H1 (cell line): ENCODE data around the gene DKKL1. TPM values are rescaled to one million over a fixed set of nuclear protein-coding genes. Genes with fewer than 3 reads are reported as not detected.

Experiments
- CTCF ChIA-PET: fragments of 300-600 bp; sonication (Branson Sonifier 250); formaldehyde crosslinking; loops from one replicate; lab custom pipeline; 2021; ENCODE audit not compliant: partially characterized antibody; lab: Charles Lee
- POLR2A ChIA-PET: fragments of 300-600 bp; sonication (Branson Sonifier 250); formaldehyde crosslinking; loops from one replicate; lab custom pipeline; 2021; ENCODE audit warnings: inconsistent platforms; ENCODE audit not compliant: partially characterized antibody; lab: Charles Lee
- DNase-seq, 2 experiments: peaks; one replicate each; pipeline versions ENCODE4 v3.0.0 to v3.0.0-alpha.2; 2010 to 2022; ENCODE audit warnings: low spot score in 2 of 2, low read depth in 1 of 2, mixed read lengths in 1 of 2
- FAIRE-seq: peaks from 2 replicates; lab custom pipeline; 2011; peaks lifted over from hg19 to GRCh38; lab: Jason Lieb, UNC
- H2AFZ ChIP-seq: 2 replicates; pipeline ENCODE4 v1.8.1; 2012; ENCODE audit warnings: low read length, inconsistent platforms
- H2AK5ac ChIP-seq: 2 replicates; pipeline ENCODE4 v1.6.1; 2013; ENCODE audit warnings: low read depth, low read length
- H2BK120ac ChIP-seq: replicated peaks from 2 replicates; pipeline ENCODE3; 2013; ENCODE audit warnings: low read depth, low read length, inconsistent platforms
- H2BK12ac ChIP-seq: 2 replicates; pipeline ENCODE4 v1.6.1; 2013; ENCODE audit warnings: low read depth, low read length
- H2BK15ac ChIP-seq: 2 replicates; pipeline ENCODE4 v1.6.1; 2013; ENCODE audit warnings: low read length
- H2BK20ac ChIP-seq: 2 replicates; pipeline ENCODE4 v1.6.1; 2013; ENCODE audit warnings: low read length
- H2BK5ac ChIP-seq: 2 replicates; pipeline ENCODE4 v1.6.1; 2013; ENCODE audit warnings: low read depth, low read length
- H3K14ac ChIP-seq: 2 replicates; pipeline ENCODE4 v1.6.1; 2013; ENCODE audit warnings: inconsistent platforms; ENCODE audit not compliant: insufficient read length
- H3K18ac ChIP-seq: 2 replicates; pipeline ENCODE4 v1.6.1; 2013; ENCODE audit warnings: low read length; ENCODE audit errors: extremely low read depth
- H3K23ac ChIP-seq: 2 replicates; pipeline ENCODE4 v1.6.1; 2013; ENCODE audit warnings: inconsistent platforms; ENCODE audit not compliant: insufficient read length
- H3K23me2 ChIP-seq: 2 replicates; pipeline ENCODE4 v1.6.1; 2013; ENCODE audit warnings: low read depth, low read length
- H3K27ac ChIP-seq: 2 replicates; pipeline ENCODE4 v1.6.1; 2011; ENCODE audit warnings: low read depth, low read length, inconsistent platforms
- H3K27me3 ChIP-seq, 4 experiments: replicated peaks in 1 of 4; 1 replicate in 1 of 4; 2 replicates in 3 of 4; pipeline versions ENCODE4 v1.6.1 to v1.8.1; 2011 to 2013; ENCODE audit warnings: low read length in 3 of 4, mild to moderate bottlenecking in 3 of 4, inconsistent platforms in 2 of 4, mixed read lengths in 2 of 4, moderate library complexity in 1 of 4; ENCODE audit not compliant: control insufficient read depth in 3 of 4, insufficient read depth in 3 of 4; ENCODE audit errors: extremely low read depth in 1 of 4
- H3K36me3 ChIP-seq, 4 experiments: 2 replicates each; pipeline versions ENCODE4 v1.6.1 to v1.8.1; 2011 to 2013; ENCODE audit warnings: mild to moderate bottlenecking in 4 of 4, low read length in 3 of 4, moderate library complexity in 2 of 4, control low read depth in 1 of 4, inconsistent platforms in 1 of 4; ENCODE audit not compliant: insufficient read depth in 4 of 4, control insufficient read depth in 2 of 4
- H3K4ac ChIP-seq: replicated peaks from 2 replicates; pipeline ENCODE3; 2013; ENCODE audit warnings: low read length, low read depth, mixed read lengths, inconsistent platforms; ENCODE audit not compliant: insufficient read length
- H3K4me1 ChIP-seq, 4 experiments: replicated peaks in 1 of 4; 1 replicate in 1 of 4; 2 replicates in 3 of 4; pipeline versions ENCODE4 v1.6.1 to v1.8.1; 2011 to 2013; ENCODE audit warnings: low read length in 3 of 4, inconsistent platforms in 2 of 4, mixed read lengths in 1 of 4; ENCODE audit not compliant: insufficient read depth in 4 of 4, control insufficient read depth in 3 of 4
- H3K4me2 ChIP-seq, 2 experiments: 2 replicates each; pipeline versions ENCODE4 v1.6.1 to v1.8.1; 2011 to 2013; ENCODE audit warnings: low read depth in 2 of 2, low read length in 2 of 2, control low read depth in 1 of 2, inconsistent platforms in 1 of 2, mild to moderate bottlenecking in 1 of 2; ENCODE audit not compliant: insufficient read depth in 1 of 2
- H3K4me3 ChIP-seq, 4 experiments: fragments of 200-600, 300-600 bp in 1 of 4; sonication (generic), shearing (Covaris generic), sonication (Bioruptor Twin) in 1 of 4; 2 replicates each; pipeline versions ENCODE4 v1.5.1 to v1.8.1; 2011 to 2016; ENCODE audit warnings: low read length in 4 of 4, low read depth in 3 of 4, control low read depth in 2 of 4, inconsistent platforms in 2 of 4, mild to moderate bottlenecking in 2 of 4, mixed read lengths in 1 of 4, moderate library complexity in 1 of 4; ENCODE audit not compliant: insufficient read depth in 2 of 4; ENCODE audit errors: extremely low read depth in 1 of 4
- H3K56ac ChIP-seq: replicated peaks from 2 replicates; pipeline ENCODE3; 2013; ENCODE audit warnings: low read depth, mild to moderate bottlenecking, mixed read lengths, low read length, inconsistent platforms; ENCODE audit not compliant: insufficient read length
- H3K79me1 ChIP-seq: 2 replicates; pipeline ENCODE4 v1.6.1; 2013; ENCODE audit warnings: low read depth, low read length, control low read depth
- H3K79me2 ChIP-seq, 2 experiments: 2 replicates each; pipeline versions ENCODE4 v1.6.1 to v1.8.1; 2012 to 2013; ENCODE audit warnings: low read length in 2 of 2, mild to moderate bottlenecking in 2 of 2, inconsistent platforms in 1 of 2; ENCODE audit not compliant: insufficient read depth in 2 of 2, control insufficient read depth in 1 of 2
- H3K9ac ChIP-seq, 4 experiments: replicated peaks in 1 of 4; 1 replicate in 1 of 4; 2 replicates in 3 of 4; pipeline versions ENCODE4 v1.6.1 to v1.8.1; 2011 to 2013; ENCODE audit warnings: low read depth in 3 of 4, low read length in 3 of 4, control low read depth in 2 of 4, mild to moderate bottlenecking in 2 of 4, moderate library complexity in 2 of 4, inconsistent platforms in 1 of 4; ENCODE audit errors: extremely low read depth in 1 of 4
- H3K9me3 ChIP-seq, 2 experiments: 2 replicates each; pipeline versions ENCODE4 v1.6.1 to v1.8.1; 2012 to 2013; ENCODE audit warnings: mild to moderate bottlenecking in 2 of 2, moderate library complexity in 2 of 2, control low read depth in 1 of 2, inconsistent platforms in 1 of 2, low read depth in 1 of 2, low read length in 1 of 2, mixed read lengths in 1 of 2; ENCODE audit not compliant: insufficient read depth in 2 of 2
- H4K20me1 ChIP-seq, 2 experiments: replicated peaks in 1 of 2; 2 replicates each; pipeline versions ENCODE3 to v1.8.1; 2011 to 2013; ENCODE audit warnings: inconsistent platforms in 2 of 2, low read length in 2 of 2, mild to moderate bottlenecking in 1 of 2; ENCODE audit not compliant: insufficient read depth in 2 of 2, control insufficient read depth in 1 of 2
- H4K5ac ChIP-seq: 2 replicates; pipeline ENCODE4 v1.6.1; 2013; ENCODE audit warnings: low read length, low read depth, mixed read lengths, inconsistent platforms; ENCODE audit not compliant: insufficient read length
- H4K8ac ChIP-seq: 2 replicates; pipeline ENCODE4 v1.8.0; 2013; ENCODE audit warnings: mild to moderate bottlenecking, moderate library complexity, low read length, inconsistent platforms; ENCODE audit not compliant: insufficient read depth; ENCODE audit errors: extremely low read depth
- H4K91ac ChIP-seq: replicated peaks from 2 replicates; pipeline ENCODE3; 2013; ENCODE audit warnings: low read length, mixed read lengths, inconsistent platforms; ENCODE audit not compliant: insufficient read length
- ASH2L ChIP-seq: fragments of 200-600, 300-600 bp; sonication (generic); IDR thresholded peaks from one replicate; pipeline ENCODE4 v1.7.1; 2017; ENCODE audit warnings: low read length
- CBX8 ChIP-seq: fragments of 300-800, 300-1000 bp; sonication (generic); IDR thresholded peaks from 2 replicates; pipeline ENCODE4 v1.7.1; 2016; ENCODE audit warnings: low read depth, low read length, borderline replicate concordance
- EGR1 ChIP-seq: IDR thresholded peaks from 2 replicates; pipeline ENCODE4 v1.6.1; 2011; ENCODE audit warnings: low read depth, low read length, borderline replicate concordance
- HDAC6 ChIP-seq: IDR thresholded peaks from one replicate; pipeline ENCODE4 v1.7.1; 2012; ENCODE audit warnings: low read depth, mild to moderate bottlenecking, inconsistent platforms, low read length, moderate library complexity
- RAD21 ChIP-seq, 2 experiments: IDR thresholded peaks in 1 of 2; conservative IDR thresholded peaks in 1 of 2; 2 replicates each; pipeline ENCODE4 v1.6.1; 2011; ENCODE audit warnings: low read depth in 2 of 2, low read length in 2 of 2, improper control_type of control experiment in 1 of 2, inconsistent platforms in 1 of 2, mild to moderate bottlenecking in 1 of 2, moderate library complexity in 1 of 2
- SIX5 ChIP-seq: IDR thresholded peaks from 2 replicates; pipeline ENCODE4 v1.6.1; 2011; ENCODE audit warnings: mild to moderate bottlenecking, low read depth, low read length
- TCF12 ChIP-seq: IDR thresholded peaks from 2 replicates; pipeline ENCODE4 v1.6.1; 2011; ENCODE audit warnings: low read depth, mild to moderate bottlenecking, low read length
- WGBS, 2 experiments: shearing (Covaris generic) in 1 of 2; methylation state at CpG; one replicate each; pipeline versions ENCODE4 v1.1.6 to v1.1.7; 2013 to 2015; ENCODE audit warnings: low lambda C conversion rate in 2 of 2, mixed read lengths in 2 of 2, inconsistent platforms in 1 of 2, low coverage in 1 of 2, missing lambda C conversion rate in 1 of 2; ENCODE audit not compliant: insufficient replicate concordance in 2 of 2, insufficient coverage in 1 of 2, insufficient read length in 1 of 2; ENCODE audit errors: extremely low coverage in 1 of 2, missing lambda C conversion rate in 1 of 2; 5-methylcytosine and 5-hydroxymethylcytosine counted together
- polyA plus RNA-seq, 7 experiments: library from polyadenylated mRNA; depleted of rRNA in 3 of 7; stranded (reverse) in 5 of 7; unstranded in 2 of 7; fragments of >200 nt in 5 of 7; fragments of 200-250 nt in 2 of 7; gene quantifications; 1 replicate in 5 of 7; 2 replicates in 1 of 7; 4 replicates in 1 of 7; pipeline versions ENCODE4 v1.2.1 to v1.2.3, GENCODE V29; 2011 to 2013; ENCODE audit warnings: missing spikeins in 2 of 7, mixed read lengths in 2 of 7
- total RNA-seq: library from RNA; stranded (reverse); fragmentation: NEBNext Ultra II Directional; extraction: Animal tissue kit (Norgen Biotek cat#: 25700); gene quantifications from 2 replicates; pipeline ENCODE4 v1.2.1, GENCODE V29; 2021
- TF ChIP-seq, protein P1 (sequence below), 3 experiments: IDR thresholded peaks; 1 replicate in 2 of 3; 2 replicates in 1 of 3; pipeline versions ENCODE4 v1.5.1 to v1.6.1; 2011; ENCODE audit warnings: low read length in 3 of 3, mild to moderate bottlenecking in 3 of 3, inconsistent platforms in 2 of 3, low read depth in 1 of 3, moderate library complexity in 1 of 3; ENCODE audit not compliant: insufficient read depth in 1 of 3; ENCODE audit errors: control extremely low read depth in 1 of 3

The DKKL1 gene
- total and polyA plus RNA-seq, 2 of the 8 experiments (the other 6 are each of a cell fraction or from before 2014, with no cell fraction given), result 2.6 to 6.8 TPM

DNA sequence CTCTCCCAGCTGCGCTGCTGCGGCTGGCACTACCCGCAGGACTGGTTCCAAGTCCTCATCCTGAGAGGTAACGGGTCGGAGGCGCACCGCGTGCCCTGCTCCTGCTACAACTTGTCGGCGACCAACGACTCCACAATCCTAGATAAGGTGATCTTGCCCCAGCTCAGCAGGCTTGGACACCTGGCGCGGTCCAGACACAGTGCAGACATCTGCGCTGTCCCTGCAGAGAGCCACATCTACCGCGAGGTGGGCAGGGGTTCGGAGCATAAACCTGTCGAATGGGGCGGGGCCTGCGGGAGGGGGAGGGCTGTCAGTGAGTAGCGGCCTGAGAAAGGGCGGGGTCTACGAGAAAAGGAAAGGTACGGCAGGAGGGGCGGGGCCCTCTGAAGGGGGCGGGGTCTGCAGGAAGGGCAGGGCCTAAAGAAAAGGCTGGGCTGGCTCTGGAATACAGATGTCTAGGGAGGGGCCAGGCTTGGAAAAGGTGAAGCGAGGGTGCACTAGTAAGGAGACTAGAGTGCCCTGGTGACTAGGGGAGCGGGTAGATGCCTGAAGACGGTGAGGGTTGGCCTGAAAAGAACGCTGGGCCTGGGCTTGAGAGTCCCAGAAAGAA lies 24.9 kb upstream of the DKKL1 start:
- Histone ChIP-seq H3K23me2 (peaks cover 13% of the 10 kb centered on the region), H2BK120ac (no peak overlapping the region), H2BK20ac (no peak overlapping the region), H4K8ac (no peak overlapping the region; the same call in none of the 2 replicates), H2BK15ac (no peak overlapping the region), H3K4me2 (peak overlapping the region; percentile 88 to 99), H3K27me3 (peaks cover 0 to 10% (median 3%) of the 10 kb centered on the region in 4 experiments; a peak in 4 of 7 replicates), H3K4ac (no peak overlapping the region), H2BK12ac (no peak overlapping the region), H3K9ac (peak overlapping the region in 2 of 4 experiments; percentile 41 to 45; a peak in 3 of 7 replicates), H2AFZ (no peak overlapping the region), H3K23ac (no peak overlapping the region), H4K5ac (peak overlapping the region; percentile 64), H4K91ac (no peak overlapping the region), H3K18ac (peak overlapping the region; percentile 80; the same call in 1 of the 2 replicates), H3K79me2 (no peaks in the 10 kb centered on the region), H3K27ac (peak overlapping the region; percentile 49; the same call in 1 of the 2 replicates), H3K79me1 (no peaks in the 10 kb centered on the region), H3K36me3 (peaks cover 22 to 32% (median 24%) of the 10 kb centered on the region in 4 experiments; a peak in 7 of 8 replicates), H3K4me3 (peak overlapping the region; percentile 13 to 59 (median 50); a peak in 7 of 8 replicates), H3K9me3 (no peaks in the 10 kb centered on the region), H3K4me1 (peaks cover 0 to 17% (median 10%) of the 10 kb centered on the region in 4 experiments; a peak in 6 of 7 replicates), H2BK5ac (peak overlapping the region; percentile 66; the same call in 1 of the 2 replicates), H3K14ac (no peak overlapping the region), H4K20me1 (peaks cover 9 to 22% of the 10 kb centered on the region in 2 experiments), H3K56ac (no peak overlapping the region), H2AK5ac (no peak overlapping the region)
- CTCF ChIA-PET, result interaction anchor here (0.8 to 2.5 kb wide), 7 partner anchors 9 to 192 kb away, joined by 3 to 9 read pairs (median 6); no protein-coding TSS in a partner anchor
- WGBS, 2 experiments, result 3% methylated on average over 24 of the region's 30 CpGs; no CpG with 5 or more reads in 1 of the 2 experiments
- FAIRE-seq, result no peak
- DNase-seq, result peak; percentile 90 to 99
- POLR2A ChIA-PET, result interaction anchor here (0.6 to 6.9 kb wide), 34 partner anchors 8 to 710 kb away, joined by 3 to 63 read pairs (median 4); partner anchors contain the start of genes DKKL1, LIN7B, NOSIP and PIH1D1
- TF ChIP-seq EGR1 (no peak), RAD21 (IDR thresholded peaks at IDR 0.05 in 1 of 2, conservative IDR thresholded peaks at IDR 0.05 in 1 of 2; ENCODE audit: low read depth in 2 of 2, low read length in 2 of 2) (peak in 1 of 2 experiments; percentile 20; a peak in 1 of 4 replicates), CBX8 (no peak), SIX5 (no peak), ASH2L (no peak), TCF12 (no peak), HDAC6 (no peak)
- TF ChIP-seq, protein P1, sequence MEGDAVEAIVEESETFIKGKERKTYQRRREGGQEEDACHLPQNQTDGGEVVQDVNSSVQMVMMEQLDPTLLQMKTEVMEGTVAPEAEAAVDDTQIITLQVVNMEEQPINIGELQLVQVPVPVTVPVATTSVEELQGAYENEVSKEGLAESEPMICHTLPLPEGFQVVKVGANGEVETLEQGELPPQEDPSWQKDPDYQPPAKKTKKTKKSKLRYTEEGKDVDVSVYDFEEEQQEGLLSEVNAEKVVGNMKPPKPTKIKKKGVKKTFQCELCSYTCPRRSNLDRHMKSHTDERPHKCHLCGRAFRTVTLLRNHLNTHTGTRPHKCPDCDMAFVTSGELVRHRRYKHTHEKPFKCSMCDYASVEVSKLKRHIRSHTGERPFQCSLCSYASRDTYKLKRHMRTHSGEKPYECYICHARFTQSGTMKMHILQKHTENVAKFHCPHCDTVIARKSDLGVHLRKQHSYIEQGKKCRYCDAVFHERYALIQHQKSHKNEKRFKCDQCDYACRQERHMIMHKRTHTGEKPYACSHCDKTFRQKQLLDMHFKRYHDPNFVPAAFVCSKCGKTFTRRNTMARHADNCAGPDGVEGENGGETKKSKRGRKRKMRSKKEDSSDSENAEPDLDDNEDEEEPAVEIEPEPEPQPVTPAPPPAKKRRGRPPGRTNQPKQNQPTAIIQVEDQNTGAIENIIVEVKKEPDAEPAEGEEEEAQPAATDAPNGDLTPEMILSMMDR (IDR thresholded peaks at IDR 0.05; ENCODE audit: control extremely low read depth in 1 of 3, insufficient read depth in 1 of 3, low read depth in 1 of 3, low read length in 3 of 3), result peak in 2 of 3 experiments; percentile 11 to 30; a peak in 2 of 4 replicates
